ENCODE measurements around the gene SPPL2A. TPM values are rescaled to one million over a fixed set of nuclear protein-coding genes. Genes with fewer than 3 reads are reported as not detected.

Gene SPPL2A
- total and polyA plus RNA-seq, 9 of the 15 experiments (the other 6 are each of a cell fraction or from before 2014, with no cell fraction given): 9.8 to 66.1 (median 38.0) TPM

DNA sequence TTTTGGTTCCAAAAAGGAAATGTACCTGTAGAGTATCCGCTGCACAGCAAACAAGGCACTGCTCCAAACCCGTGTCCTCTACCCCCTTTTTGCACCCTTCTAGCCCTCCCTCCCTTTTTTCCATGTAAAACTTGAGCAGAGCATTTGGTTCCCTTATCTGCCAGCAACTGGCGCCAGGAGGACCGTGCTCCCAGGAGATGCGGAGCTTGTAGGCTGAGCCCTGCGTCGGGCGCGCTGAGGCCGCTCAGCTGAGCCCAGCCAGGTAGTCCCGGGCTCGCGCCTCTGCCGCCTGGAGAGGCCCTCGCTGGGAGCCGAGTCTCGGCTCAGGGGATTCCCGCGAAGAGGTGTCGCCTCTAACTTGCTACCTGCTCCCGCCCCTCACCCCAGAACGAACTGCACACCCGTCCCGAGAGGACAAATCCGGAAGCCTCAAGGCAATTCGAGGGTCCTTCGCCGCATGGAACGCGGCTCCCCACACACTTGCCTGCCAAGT lies 79.5 kb downstream of the SPPL2A start (continued):
- TF ChIP-seq, protein P1, sequence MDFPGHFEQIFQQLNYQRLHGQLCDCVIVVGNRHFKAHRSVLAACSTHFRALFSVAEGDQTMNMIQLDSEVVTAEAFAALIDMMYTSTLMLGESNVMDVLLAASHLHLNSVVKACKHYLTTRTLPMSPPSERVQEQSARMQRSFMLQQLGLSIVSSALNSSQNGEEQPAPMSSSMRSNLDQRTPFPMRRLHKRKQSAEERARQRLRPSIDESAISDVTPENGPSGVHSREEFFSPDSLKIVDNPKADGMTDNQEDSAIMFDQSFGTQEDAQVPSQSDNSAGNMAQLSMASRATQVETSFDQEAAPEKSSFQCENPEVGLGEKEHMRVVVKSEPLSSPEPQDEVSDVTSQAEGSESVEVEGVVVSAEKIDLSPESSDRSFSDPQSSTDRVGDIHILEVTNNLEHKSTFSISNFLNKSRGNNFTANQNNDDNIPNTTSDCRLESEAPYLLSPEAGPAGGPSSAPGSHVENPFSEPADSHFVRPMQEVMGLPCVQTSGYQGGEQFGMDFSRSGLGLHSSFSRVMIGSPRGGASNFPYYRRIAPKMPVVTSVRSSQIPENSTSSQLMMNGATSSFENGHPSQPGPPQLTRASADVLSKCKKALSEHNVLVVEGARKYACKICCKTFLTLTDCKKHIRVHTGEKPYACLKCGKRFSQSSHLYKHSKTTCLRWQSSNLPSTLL (IDR thresholded peaks at IDR 0.05): no peak
- TF ChIP-seq EWSR1 (IDR thresholded peaks at IDR 0.05; ENCODE audit: borderline replicate concordance, low read depth, partially characterized antibody) (no peak), TAF9B (IDR thresholded peaks at IDR 0.05; ENCODE audit: partially characterized antibody) (no peak), SUPT5H (IDR thresholded peaks at IDR 0.05) (no peak), SMAD3 (CRISPR knock-in tag; conservative IDR thresholded peaks at IDR 0.05) (no peak), ZBTB8A (IDR thresholded peaks at IDR 0.05; ENCODE audit: partially characterized antibody) (no peak), KHSRP (IDR thresholded peaks at IDR 0.05) (no peak), PCBP1 (IDR thresholded peaks at IDR 0.05; ENCODE audit: low read depth, low read length, poor library complexity, severe bottlenecking) (no peak), ZNF24 (IDR thresholded peaks at IDR 0.05) (no peak), POLR2AphosphoS2 (IDR thresholded peaks at IDR 0.05; ENCODE audit: low read length) (no peak), SMAD4 (CRISPR knock-in tag; conservative IDR thresholded peaks at IDR 0.05) (no peak; the same call in 1 of the 2 replicates), MECOM (CRISPR knock-in tag; IDR thresholded peaks at IDR 0.05) (no peak), MEF2D (tag; conservative IDR thresholded peaks at IDR 0.05; ENCODE audit: low read depth) (no peak), MEIS2 (IDR thresholded peaks at IDR 0.05; ENCODE audit: partially characterized antibody) (no peak), CAMTA2 (CRISPR knock-in tag; conservative IDR thresholded peaks at IDR 0.05) (no peak), GABPB2 (CRISPR knock-in tag; conservative IDR thresholded peaks at IDR 0.05) (no peak), E4F1 (CRISPR knock-in tag; IDR thresholded peaks at IDR 0.05; ENCODE audit: borderline replicate concordance) (no peak), HOXB6 (CRISPR knock-in tag; IDR thresholded peaks at IDR 0.05; ENCODE audit: borderline replicate concordance) (no peak), ZNF785 (CRISPR knock-in tag; IDR thresholded peaks at IDR 0.05) (no peak), NR2C1 (IDR thresholded peaks at IDR 0.05) (no peak), NR2C1 (tag; IDR thresholded peaks at IDR 0.05) (no peak), CHD2 (IDR thresholded peaks at IDR 0.05; ENCODE audit: low read depth, low read length) (no peak), PRPF4 (IDR thresholded peaks at IDR 0.05; ENCODE audit: insufficient read depth, low read depth, low read length, poor library complexity, severe bottlenecking) (no peak), TRIM25 (IDR thresholded peaks at IDR 0.05; ENCODE audit: borderline replicate concordance) (no peak)
- TF ChIP-seq, protein P2, sequence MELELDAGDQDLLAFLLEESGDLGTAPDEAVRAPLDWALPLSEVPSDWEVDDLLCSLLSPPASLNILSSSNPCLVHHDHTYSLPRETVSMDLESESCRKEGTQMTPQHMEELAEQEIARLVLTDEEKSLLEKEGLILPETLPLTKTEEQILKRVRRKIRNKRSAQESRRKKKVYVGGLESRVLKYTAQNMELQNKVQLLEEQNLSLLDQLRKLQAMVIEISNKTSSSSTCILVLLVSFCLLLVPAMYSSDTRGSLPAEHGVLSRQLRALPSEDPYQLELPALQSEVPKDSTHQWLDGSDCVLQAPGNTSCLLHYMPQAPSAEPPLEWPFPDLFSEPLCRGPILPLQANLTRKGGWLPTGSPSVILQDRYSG (tag; conservative IDR thresholded peaks at IDR 0.05; ENCODE audit: low read depth): no peak
